ENCODE data around the gene SH3GLB2.

Gene SH3GLB2

GRCh38 chr9:129028192-129028966 lies at the start of gene SH3GLB2:
Gene SH3GLB2 (minus strand): TSS chr9:129028331. CDS start chr9:129028154, 177 bp downstream.
- peak; percentile 94 for DNase-seq

- DNase-seq: no peak
Measured at GRCh38 chr9:129077236-129077635, 49.1 kb upstream of the SH3GLB2 start.

- DNase-seq: no peak
Measured at GRCh38 chr9:129076640-129077037, 48.5 kb upstream of the SH3GLB2 start.

GRCh38 chr9:129075996-129076639 lies 48.0 kb upstream of the SH3GLB2 start:
- DNase-seq: no peak

GRCh38 chr9:129074106-129074505 lies 46.0 kb upstream of the SH3GLB2 start:
- no peak for DNase-seq

GRCh38 chr9:129073404-129073803 lies 45.3 kb upstream of the SH3GLB2 start:
- no peak for DNase-seq

GRCh38 chr9:129072171-129072570 lies 44.0 kb upstream of the SH3GLB2 start:
- DNase-seq: no peak

GRCh38 chr9:129071526-129072126 lies 43.5 kb upstream of the SH3GLB2 start:
- DNase-seq: no peak

- no peak for DNase-seq
Measured at GRCh38 chr9:129070696-129071525, 42.8 kb upstream of the SH3GLB2 start.

- no peak for DNase-seq
Measured at GRCh38 chr9:129069862-129070641, 41.9 kb upstream of the SH3GLB2 start.

- peak; percentile 85 for DNase-seq
Measured at GRCh38 chr9:129068990-129069861, 41.1 kb upstream of the SH3GLB2 start.

- DNase-seq: no peak
Measured at GRCh38 chr9:129068110-129068509, 40.0 kb upstream of the SH3GLB2 start.

- DNase-seq: no peak
Measured at GRCh38 chr9:129064499-129064908, 36.4 kb upstream of the SH3GLB2 start.

GRCh38 chr9:129063061-129063460 lies 34.9 kb upstream of the SH3GLB2 start:
- DNase-seq: no peak

- DNase-seq: no peak
Measured at GRCh38 chr9:129060991-129061390, 32.9 kb upstream of the SH3GLB2 start.

GRCh38 chr9:129059796-129060785 lies 32.0 kb upstream of the SH3GLB2 start:
- no peak for DNase-seq

- DNase-seq: peak; percentile 86
Measured at GRCh38 chr9:129058965-129059795, 31.0 kb upstream of the SH3GLB2 start.

- DNase-seq: no peak
Measured at GRCh38 chr9:129054163-129054851, 26.2 kb upstream of the SH3GLB2 start.
